ENCODE measurements around the gene TMEM116.
"Not testable (repeated sequence)": the region's sequence is repeated elsewhere in the genome, so short reads cannot be mapped to it uniquely, and the experiment has no call there.

Gene TMEM116

DNA sequence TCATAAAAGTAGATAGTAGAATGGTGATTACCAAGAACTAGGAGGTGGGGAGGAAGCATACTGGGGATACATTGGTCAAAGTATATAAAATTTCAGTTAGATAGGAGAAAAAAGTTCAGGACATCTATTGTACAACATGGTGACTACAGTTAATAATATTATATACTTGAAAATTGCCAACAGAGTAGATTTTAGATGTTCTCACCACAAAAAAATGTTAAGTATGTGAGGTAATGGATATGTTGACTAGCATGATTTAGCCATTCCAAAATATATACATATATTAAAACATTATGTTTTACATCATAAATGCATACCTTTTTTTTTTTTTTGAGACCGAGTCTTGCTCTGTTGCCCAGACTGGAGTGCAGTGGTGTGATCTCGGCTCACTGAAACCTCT lies 31.0 kb downstream of the TMEM116 start:
- H3K4me1 ChIP-seq = peaks cover 5% of the 10 kb centered on the region; the same call in 1 of the 2 replicates
- H3K4me3 ChIP-seq = no peak overlapping the region
- no peak overlapping the region for H3K4me2 ChIP-seq
- no peaks in the 10 kb centered on the region for H3K27me3 ChIP-seq
- no peaks in the 10 kb centered on the region for H4K20me1 ChIP-seq
- H3K36me3 ChIP-seq = no peaks in the 10 kb centered on the region; the same call in 1 of the 2 replicates
- TF ChIP-seq Cebpa-rat (IDR thresholded peaks at IDR 0.05) = no peak
- no peak overlapping the region for H3K27ac ChIP-seq
- 0 out of 2 replicates have a peak, but pooled peaks cover 4% of the 10 kb centered on the region for H3K9me3 ChIP-seq
- no peak overlapping the region for H3K9ac ChIP-seq

DNA sequence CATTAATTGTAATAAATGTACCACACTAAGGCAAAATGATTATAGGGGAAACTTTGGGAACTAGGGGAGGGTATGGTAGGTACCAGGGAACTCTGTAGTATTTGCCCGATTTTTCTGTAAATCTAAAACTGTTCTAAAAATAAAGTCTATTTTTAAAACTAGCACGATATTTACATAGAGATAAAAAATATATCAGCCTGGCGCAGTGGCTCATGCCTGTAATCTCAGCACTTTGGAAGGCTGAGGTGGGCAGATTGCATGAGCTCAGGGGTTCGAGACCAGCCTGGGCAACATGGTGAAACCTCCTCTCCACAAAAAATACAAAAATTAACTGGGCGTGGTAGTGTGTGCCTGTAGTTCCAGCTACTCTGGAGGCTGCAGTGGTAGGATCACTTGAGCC lies 32.4 kb downstream of the TMEM116 start:
- Histone ChIP-seq H3K4me2 (no peak overlapping the region), H3K4me3 (no peak overlapping the region)

DNA sequence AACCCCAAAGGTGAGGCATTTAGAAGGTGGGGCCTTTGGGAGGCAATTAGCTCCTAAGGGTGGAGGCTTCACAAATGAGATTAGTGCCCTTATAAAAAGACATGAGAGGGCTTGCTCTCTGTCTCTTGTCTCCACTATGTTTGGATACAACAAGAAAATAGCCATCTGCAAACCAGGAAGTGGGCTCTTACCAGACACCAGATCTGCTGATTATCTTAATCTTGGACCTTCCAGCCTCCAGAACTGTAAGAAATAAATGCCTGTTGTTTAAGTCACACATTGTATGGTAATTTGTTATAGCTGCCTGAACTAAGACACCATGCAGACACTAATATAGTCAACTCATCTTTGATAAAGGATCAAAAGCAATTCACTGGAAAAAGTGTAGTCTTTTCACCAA lies 34.4 kb downstream of the TMEM116 start:
- H3K9me3 ChIP-seq = no peaks in the 10 kb centered on the region
- H3K27me3 ChIP-seq = no peaks in the 10 kb centered on the region
- no peaks in the 10 kb centered on the region for H3K36me3 ChIP-seq
- TF ChIP-seq Cebpa-rat (IDR thresholded peaks at IDR 0.05) = no peak
- H3K4me3 ChIP-seq = no peak overlapping the region
- no peak overlapping the region for H3K4me2 ChIP-seq
- no peaks in the 10 kb centered on the region for H4K20me1 ChIP-seq
- peaks cover 5% of the 10 kb centered on the region; the same call in 1 of the 2 replicates for H3K4me1 ChIP-seq
- H3K9ac ChIP-seq = no peak overlapping the region
- no peak overlapping the region for H3K27ac ChIP-seq

More for the DNA sequence above, 32.4 kb downstream of the TMEM116 start:
- H3K9me3 ChIP-seq = no peaks in the 10 kb centered on the region
- H3K27me3 ChIP-seq = no peaks in the 10 kb centered on the region
- no peaks in the 10 kb centered on the region for H4K20me1 ChIP-seq
- H3K4me1 ChIP-seq = peaks cover 5% of the 10 kb centered on the region; the same call in 1 of the 2 replicates
- H3K9ac ChIP-seq = no peak overlapping the region
- no peak for TF ChIP-seq Cebpa-rat (IDR thresholded peaks at IDR 0.05)
- no peak overlapping the region for H3K27ac ChIP-seq
- H3K36me3 ChIP-seq = no peaks in the 10 kb centered on the region

DNA sequence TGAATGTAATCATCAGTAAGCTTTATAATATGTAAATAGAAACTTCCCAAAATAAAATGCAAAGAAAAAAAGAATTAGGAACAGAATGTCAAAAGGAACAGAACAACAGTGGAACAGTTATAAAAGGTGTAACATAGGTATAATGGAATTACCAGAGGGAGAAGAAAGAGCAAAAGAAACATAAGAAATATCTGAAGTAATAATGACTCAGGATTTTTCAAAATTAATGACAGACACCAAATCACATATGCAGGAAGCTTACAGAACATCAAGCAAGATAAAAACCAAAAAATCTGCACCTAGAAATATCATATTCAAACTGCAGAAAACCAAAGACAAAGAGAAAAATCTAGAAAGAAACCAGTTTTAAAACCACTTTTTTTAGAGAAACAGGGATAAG lies 36.1 kb downstream of the TMEM116 start:
- Histone ChIP-seq H3K4me2 (no peak overlapping the region), H3K9me3 (peaks cover 5% of the 10 kb centered on the region), H3K4me3 (no peak overlapping the region), H3K4me1 (peaks cover 5% of the 10 kb centered on the region; the same call in 1 of the 2 replicates), H3K9ac (no peak overlapping the region), H3K36me3 (peaks cover 6% of the 10 kb centered on the region; the same call in 1 of the 2 replicates), H4K20me1 (no peaks in the 10 kb centered on the region), H3K27ac (no peak overlapping the region), H3K27me3 (no peaks in the 10 kb centered on the region)
- no peak for TF ChIP-seq Cebpa-rat (IDR thresholded peaks at IDR 0.05)

DNA sequence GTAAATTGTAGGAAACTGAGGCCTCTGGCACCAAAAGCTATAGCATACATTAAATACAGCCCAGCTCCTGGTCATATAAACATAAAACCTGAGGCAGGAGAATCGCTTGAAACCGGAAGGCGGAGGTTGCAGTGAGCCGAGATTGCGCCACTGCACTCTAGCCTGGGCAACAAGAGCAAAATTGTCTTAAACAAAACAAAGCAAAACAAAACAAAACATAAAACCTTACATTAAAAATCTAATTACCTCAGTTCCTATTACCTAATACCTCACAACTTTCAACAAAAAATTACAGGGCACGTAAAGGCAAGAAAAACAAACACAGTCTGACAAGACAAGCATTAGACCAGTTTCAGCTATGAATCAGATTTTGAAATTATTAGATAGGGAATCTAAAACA lies 36.7 kb downstream of the TMEM116 start:
- H3K27ac ChIP-seq = no peak overlapping the region

DNA sequence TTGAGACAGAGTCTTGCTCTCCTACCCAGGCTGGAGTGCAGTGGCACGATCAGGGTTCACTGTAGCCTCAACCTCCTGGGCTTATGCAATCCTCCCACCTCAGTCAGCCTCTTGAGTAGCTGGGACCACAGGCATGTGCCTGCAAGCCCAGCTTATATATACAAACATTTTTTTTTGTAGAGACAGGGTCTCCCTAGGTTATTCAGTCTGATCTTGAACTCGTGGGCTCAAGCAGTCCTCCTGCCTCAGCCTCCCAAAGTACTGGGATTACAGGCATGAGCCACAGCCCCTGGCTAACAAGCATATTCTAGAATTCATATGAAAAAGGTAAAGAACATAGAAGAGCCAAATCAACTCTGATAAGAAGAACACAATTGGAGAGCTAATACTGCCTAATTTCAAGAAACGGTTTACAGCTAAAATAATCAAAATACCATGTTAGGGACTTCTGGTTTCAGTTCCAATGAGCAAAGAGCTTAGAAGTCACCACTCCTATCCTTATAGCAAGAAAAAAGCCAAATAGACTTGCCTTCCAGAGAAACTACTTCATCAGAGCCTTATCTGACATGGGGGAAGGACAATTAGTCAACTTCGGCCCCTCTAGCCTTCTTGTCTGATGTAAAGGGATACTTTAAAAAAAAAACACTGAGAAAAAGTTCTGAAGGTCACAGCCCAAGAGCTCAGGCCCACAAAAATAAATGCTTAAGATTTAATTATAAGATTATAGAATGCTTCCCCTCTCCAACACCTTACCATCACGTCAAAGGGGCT lies 37.6 kb downstream of the TMEM116 start:
- Histone ChIP-seq H3K9me3 (peaks cover 18% of the 10 kb centered on the region), H3K4me2 (no peak overlapping the region), H3K36me3 (peaks cover 9% of the 10 kb centered on the region; the same call in 1 of the 2 replicates), H3K4me1 (no peaks in the 10 kb centered on the region), H3K27ac (no peak overlapping the region), H3K4me3 (no peak overlapping the region), H3K27me3 (no peaks in the 10 kb centered on the region), H4K20me1 (no peaks in the 10 kb centered on the region), H3K9ac (no peak overlapping the region)
- no peak for TF ChIP-seq Cebpa-rat (IDR thresholded peaks at IDR 0.05)

More for the DNA sequence above, 36.7 kb downstream of the TMEM116 start:
- H3K9ac ChIP-seq = no peak overlapping the region
- no peaks in the 10 kb centered on the region for H4K20me1 ChIP-seq
- H3K4me1 ChIP-seq = peaks cover 5% of the 10 kb centered on the region; the same call in 1 of the 2 replicates
- peaks cover 9% of the 10 kb centered on the region; the same call in 1 of the 2 replicates for H3K36me3 ChIP-seq
- H3K4me3 ChIP-seq = no peak overlapping the region
- H3K27me3 ChIP-seq = no peaks in the 10 kb centered on the region
- TF ChIP-seq Cebpa-rat (IDR thresholded peaks at IDR 0.05) = no peak
- no peak overlapping the region for H3K4me2 ChIP-seq
- H3K9me3 ChIP-seq = peaks cover 9% of the 10 kb centered on the region

DNA sequence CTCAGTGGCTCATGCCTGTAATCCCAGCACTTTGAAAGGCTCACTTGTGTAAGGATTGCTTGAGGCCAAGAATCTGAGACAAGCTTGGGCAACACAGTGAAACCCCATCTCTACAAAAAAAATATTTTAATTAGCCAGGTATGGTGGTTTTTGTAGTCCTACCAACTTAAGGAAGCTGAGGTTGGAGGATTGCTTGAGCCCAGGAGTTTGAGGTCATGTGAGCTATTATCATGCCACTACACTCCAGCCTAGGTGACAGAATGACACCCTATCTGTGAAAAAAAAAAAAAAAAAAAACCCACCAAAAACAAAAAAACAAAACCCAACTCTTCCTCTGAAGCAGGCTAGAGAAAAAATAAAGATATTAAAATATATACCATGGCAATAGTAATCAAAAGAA lies 41.2 kb downstream of the TMEM116 start:
- H3K36me3 ChIP-seq = peaks cover 13% of the 10 kb centered on the region; the same call in 1 of the 2 replicates
- no peaks in the 10 kb centered on the region for H3K4me1 ChIP-seq
- H3K4me2 ChIP-seq = no peak overlapping the region
- no peak overlapping the region for H3K4me3 ChIP-seq
- no peak for TF ChIP-seq Cebpa-rat (IDR thresholded peaks at IDR 0.05)
- H3K9ac ChIP-seq = no peak overlapping the region
- no peak overlapping the region for H3K27ac ChIP-seq
- no peaks in the 10 kb centered on the region for H3K27me3 ChIP-seq
- no peaks in the 10 kb centered on the region for H4K20me1 ChIP-seq
- peaks cover 32% of the 10 kb centered on the region for H3K9me3 ChIP-seq

DNA sequence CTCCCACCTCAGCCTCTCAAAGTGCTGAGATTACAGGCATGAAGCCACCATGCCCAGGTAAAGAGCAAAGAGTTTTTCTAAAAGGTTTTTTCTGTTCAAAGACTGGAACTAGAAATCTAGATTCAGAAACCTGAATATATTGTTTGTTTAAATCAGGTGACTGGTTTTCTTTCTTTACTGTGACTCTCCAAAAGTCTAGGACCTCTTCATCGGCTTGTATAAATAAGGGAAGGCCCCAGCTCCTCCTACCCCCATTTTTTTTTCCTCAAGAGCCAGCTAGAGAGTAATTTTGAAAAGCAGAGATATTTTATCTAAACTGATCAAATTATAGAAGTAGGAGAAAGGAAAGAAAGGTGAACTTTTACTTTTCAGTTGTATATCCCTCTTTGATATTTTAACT lies 48.0 kb downstream of the TMEM116 start:
- Histone ChIP-seq H3K36me3 (0 out of 2 replicates have a peak, but pooled peaks cover 8% of the 10 kb centered on the region), H3K9ac (no peak overlapping the region), H3K4me2 (no peak overlapping the region), H4K20me1 (no peaks in the 10 kb centered on the region), H3K9me3 (peaks cover 31% of the 10 kb centered on the region), H3K4me1 (no peaks in the 10 kb centered on the region), H3K4me3 (no peak overlapping the region), H3K27ac (no peak overlapping the region), H3K27me3 (no peaks in the 10 kb centered on the region)
- no peak for TF ChIP-seq Cebpa-rat (IDR thresholded peaks at IDR 0.05)

DNA sequence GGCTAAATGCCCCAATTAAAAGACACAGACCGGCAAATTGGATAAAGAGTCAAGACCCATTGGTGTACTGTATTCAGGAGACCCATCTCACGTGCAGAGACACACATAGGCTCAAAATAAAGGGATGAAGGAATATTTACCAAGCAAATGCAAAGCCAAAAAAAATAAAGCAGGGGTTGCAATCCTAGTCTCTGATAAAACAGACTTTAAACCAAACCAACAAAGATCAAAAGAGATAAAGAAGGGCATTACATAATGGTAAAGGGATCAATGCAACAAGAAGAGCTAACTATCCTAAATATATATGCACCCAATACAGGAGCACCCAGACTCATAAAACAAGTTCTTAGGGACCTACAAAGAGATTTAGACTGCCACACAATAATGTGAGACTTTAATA lies 53.4 kb downstream of the TMEM116 start:
- H3K27me3 ChIP-seq, H3K4me1 ChIP-seq, H3K4me3 ChIP-seq, H3K27ac ChIP-seq, H4K20me1 ChIP-seq, H3K4me2 ChIP-seq, H3K9ac ChIP-seq: not testable (repeated sequence)
- peaks cover 20% of the 10 kb centered on the region for H3K36me3 ChIP-seq
- H3K9me3 ChIP-seq = peaks cover 62% of the 10 kb centered on the region

DNA sequence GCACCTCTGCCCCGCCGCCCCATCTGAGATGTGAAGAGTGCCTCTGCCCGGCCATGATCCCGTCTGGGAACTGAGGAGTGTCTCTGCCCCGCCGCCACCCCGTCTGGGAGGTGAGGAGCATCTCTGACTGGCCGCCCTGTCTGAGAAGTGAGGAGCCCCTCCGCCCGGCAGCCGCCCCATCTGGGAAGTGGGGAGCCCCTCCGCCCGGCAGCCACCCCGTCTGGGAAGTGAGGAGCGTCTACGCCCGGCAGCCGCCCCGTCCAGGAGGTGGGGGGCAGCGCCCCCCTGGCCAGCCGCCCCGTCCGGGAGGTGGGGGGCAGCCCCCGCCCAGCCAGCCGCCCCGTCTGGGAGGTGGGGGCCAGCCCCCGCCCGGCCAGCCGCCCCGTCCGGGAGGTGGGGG lies 55.7 kb downstream of the TMEM116 start:
- H3K27me3 ChIP-seq, H3K27ac ChIP-seq, H4K20me1 ChIP-seq, H3K9ac ChIP-seq, H3K4me3 ChIP-seq, H3K4me2 ChIP-seq, H3K4me1 ChIP-seq: not testable (repeated sequence)
- Histone ChIP-seq H3K36me3 (peaks cover 25% of the 10 kb centered on the region), H3K9me3 (peaks cover 80% of the 10 kb centered on the region)

Measured in BLaER1 (cell line).